Measurements from ENCODE around the gene ENPP5.

GRCh38 chr6:46175446-46175845 is 4.7 kb upstream of the ENPP5 start:
- TF ChIP-seq CTCF (conservative IDR thresholded peaks at IDR 0.05 in 1 of 2, IDR thresholded peaks at IDR 0.05 in 1 of 2; ENCODE audit: low read depth in 1 of 2, low read length in 2 of 2): no peak
- TF ChIP-seq EZH2 (IDR thresholded peaks at IDR 0.05; ENCODE audit: low read length, missing control alignments): no peak

Data from fibroblast of lung (primary cell).